Stimulated activated CD8-positive, alpha-beta memory T cell treated with anti-CD3 and anti-CD28 coated beads, Interleukin-7, amount 100 ng/mL, for 4 hours (primary cell): ENCODE data around the gene B4GALT4.
"Not testable (repeated sequence)": the region's sequence is repeated elsewhere in the genome, so short reads cannot be mapped to it uniquely, and the experiment has no call there.

Experiments used
- DNase-seq, 2 donors: peaks; one replicate each; pipeline ENCODE4 v3.0.0-alpha.2; 2020; ENCODE audit warnings: low read depth in 2 of 2

B4GALT4 gene, protein sequence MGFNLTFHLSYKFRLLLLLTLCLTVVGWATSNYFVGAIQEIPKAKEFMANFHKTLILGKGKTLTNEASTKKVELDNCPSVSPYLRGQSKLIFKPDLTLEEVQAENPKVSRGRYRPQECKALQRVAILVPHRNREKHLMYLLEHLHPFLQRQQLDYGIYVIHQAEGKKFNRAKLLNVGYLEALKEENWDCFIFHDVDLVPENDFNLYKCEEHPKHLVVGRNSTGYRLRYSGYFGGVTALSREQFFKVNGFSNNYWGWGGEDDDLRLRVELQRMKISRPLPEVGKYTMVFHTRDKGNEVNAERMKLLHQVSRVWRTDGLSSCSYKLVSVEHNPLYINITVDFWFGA

DNA sequence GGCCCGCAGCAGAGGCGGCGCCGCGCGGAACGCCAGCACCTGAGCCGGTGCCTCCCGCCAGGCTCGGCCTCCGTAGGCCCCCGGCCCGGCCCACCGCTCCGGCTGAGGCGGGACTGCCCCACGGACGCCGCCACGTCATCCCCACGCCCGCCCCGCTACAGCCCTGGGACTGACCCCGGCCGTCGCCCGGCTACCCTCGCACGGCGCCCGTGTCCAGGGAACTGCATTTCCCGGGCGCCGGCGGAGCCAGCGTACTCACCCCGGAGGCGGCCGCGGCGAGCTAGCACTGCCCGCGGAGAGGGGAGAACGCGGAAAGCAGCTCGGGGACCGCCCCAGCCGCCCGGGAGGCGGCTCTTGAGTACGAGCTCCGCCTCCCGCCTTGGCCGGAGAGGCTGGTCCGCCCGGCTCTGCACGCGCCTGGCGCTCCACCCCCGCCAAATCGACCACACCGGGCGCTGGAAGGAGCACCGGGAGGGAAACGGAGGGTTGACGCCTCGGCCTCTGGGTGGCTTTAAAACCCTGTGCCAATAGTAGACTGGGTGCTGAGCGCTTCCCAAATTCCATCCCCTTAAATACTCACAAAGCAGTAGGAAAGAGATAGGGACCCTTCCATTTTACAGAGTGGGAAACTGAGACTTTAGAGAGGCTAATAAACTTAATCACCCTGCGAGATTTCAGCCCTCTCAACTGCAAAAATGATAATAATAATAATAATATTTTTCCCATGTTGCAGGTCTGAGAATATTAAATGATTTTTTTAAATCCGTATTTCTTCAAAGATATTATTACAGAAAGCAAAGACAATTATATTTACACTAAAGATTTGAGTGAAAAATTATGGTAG lies at the start of gene B4GALT4:
Gene B4GALT4, minus strand, starts transcription at position 288 of the 844 bp plus-strand sequence. CDS start 10,779 bp downstream, outside the sequence.
- DNase-seq, result peak; percentile 27 to 65

DNA sequence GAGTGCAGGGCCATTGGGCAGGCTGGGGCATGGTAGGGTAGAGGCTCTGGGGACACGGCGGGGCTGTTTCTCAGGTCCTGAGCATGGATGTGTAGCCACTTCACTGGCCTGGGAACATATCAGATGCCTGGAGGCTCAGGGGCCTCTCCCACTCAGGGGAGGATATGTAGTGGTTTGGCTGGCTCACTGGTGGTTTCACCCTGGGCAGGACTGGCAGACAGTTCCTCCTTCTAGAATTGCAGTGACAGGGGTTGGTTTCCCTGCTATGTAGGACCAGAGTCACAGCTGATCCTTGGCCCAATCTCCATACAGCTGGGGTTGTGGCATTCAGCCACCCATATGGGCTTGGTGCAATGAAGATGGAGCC lies 48.7 kb upstream of the B4GALT4 start:
- no peak for DNase-seq

DNA sequence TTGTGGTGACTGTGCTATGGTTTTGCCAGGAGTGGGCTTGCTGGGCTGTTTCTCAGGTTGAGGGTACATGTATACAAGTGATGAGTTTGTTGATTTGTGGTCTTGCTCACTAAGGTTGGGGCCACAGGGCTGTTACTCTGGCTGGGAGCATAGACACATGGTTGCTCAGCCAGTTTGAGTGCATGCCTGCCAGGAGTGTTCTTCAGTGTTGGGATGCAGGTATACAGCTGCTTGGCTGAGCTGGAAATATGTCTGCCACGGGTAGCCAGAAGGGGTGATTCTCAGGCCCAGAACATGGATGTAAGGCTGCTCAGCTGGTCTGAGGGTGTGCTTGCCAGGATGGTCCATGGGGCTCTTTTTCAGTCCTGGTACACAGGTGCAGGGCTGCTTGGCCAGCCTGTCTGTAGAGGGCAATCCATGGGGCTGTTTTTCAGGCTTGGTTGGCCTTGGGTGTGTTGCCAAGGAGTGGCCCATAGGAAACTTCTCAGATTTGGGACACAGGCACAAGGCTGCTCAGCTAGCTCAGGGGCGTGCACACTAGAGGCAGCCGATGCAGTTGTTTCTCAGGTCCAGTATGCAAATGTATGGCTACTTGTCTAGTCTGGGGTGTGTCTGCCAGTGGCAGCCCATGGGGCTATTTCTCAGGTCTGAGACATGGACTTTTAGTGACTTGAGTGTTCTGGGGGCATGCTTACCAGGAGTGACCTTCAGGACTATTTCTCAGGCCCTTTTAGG lies 48.2 kb upstream of the B4GALT4 start:
- no peak for DNase-seq

- DNase-seq, result no peak
Observed at GRCh38 chr3:119279584-119280243, 39.0 kb upstream of the B4GALT4 start.

- DNase-seq, result no peak
Observed at GRCh38 chr3:119279101-119279554, 38.5 kb upstream of the B4GALT4 start.

DNA sequence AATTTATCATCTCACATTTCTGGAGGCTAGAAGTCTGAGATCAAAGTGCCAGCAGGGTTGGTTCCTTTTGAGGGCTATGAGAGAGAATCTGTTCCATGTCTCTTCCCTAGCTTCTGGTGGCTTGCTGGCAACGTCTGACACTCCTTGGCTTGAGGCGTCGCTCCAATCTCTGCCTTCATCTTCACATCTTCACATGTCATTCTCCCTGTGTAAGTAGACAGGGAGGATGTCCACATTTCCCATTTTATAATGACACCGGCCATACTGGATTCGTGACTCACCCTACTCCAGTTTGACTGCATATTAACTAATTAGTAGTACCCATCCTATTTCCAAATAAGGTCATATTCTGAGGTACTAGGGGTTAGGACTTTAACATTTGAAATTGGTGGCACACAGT lies 36.0 kb upstream of the B4GALT4 start:
- no peak for DNase-seq

DNA sequence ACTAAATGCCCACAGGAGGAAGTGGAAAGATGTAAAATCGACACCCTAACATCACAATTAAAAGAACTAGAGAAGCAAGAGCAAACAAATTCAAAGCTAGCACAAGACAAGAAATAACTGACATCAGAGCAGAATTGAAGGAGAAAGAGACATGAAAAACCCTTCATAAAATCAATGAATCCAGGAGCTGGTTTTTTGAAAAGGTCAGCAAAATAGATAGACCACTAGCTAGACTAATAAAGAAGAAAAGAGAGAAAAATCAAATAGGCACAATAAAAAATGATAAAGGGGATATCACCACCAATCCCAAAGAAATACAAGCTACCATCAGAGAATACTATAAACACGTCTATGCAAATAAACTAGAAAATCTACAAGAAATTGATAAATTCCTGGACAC lies 29.5 kb upstream of the B4GALT4 start:
- DNase-seq, result not testable (repeated sequence)

- DNase-seq, result no peak
Observed at GRCh38 chr3:119261055-119261454, 20.4 kb upstream of the B4GALT4 start.

GRCh38 chr3:119259821-119260220 lies 19.1 kb upstream of the B4GALT4 start:
- DNase-seq, result no peak

- DNase-seq, result no peak
Observed at GRCh38 chr3:119258915-119259314, 18.2 kb upstream of the B4GALT4 start.

GRCh38 chr3:119257654-119258410 lies 17.2 kb upstream of the B4GALT4 start:
- DNase-seq, result no peak

GRCh38 chr3:119257111-119257510 lies 16.4 kb upstream of the B4GALT4 start:
- no peak for DNase-seq

- DNase-seq, result no peak
Observed at GRCh38 chr3:119255214-119255613, 14.5 kb upstream of the B4GALT4 start.

- no peak for DNase-seq
Observed at GRCh38 chr3:119245778-119246177, 5.1 kb upstream of the B4GALT4 start.

- no peak for DNase-seq
Observed at GRCh38 chr3:119243712-119244111, 3.0 kb upstream of the B4GALT4 start.

- DNase-seq, result not testable (repeated sequence)
Observed at GRCh38 chr3:119243058-119243529, 2.4 kb upstream of the B4GALT4 start.

- not testable (repeated sequence) for DNase-seq
Observed at GRCh38 chr3:119242387-119243057, 1.8 kb upstream of the B4GALT4 start.

DNA sequence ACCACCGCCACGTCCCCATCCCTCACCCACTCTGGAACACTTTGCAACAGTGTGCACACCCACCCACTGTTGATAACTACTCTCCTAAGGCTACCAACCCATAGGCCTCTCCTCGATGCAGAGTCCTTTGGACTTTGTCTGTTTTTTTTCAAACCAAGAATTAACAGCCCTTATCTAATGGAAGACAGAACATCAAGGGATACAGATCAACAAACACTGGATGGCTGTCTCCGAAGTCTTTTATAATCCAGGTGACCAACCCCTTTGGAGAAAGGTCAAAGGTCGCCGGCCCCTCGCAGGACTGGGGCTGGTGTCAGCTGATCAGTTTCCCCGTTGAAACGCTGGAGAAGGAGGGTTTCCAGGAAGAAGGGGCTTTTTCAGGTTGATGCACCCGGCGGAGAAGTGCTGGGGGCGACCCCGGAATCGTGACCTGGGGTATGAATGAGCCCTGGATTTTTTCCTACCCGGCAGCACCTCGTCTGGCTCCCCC lies 532 bp downstream of the B4GALT4 start:
- no peak for DNase-seq

DNA sequence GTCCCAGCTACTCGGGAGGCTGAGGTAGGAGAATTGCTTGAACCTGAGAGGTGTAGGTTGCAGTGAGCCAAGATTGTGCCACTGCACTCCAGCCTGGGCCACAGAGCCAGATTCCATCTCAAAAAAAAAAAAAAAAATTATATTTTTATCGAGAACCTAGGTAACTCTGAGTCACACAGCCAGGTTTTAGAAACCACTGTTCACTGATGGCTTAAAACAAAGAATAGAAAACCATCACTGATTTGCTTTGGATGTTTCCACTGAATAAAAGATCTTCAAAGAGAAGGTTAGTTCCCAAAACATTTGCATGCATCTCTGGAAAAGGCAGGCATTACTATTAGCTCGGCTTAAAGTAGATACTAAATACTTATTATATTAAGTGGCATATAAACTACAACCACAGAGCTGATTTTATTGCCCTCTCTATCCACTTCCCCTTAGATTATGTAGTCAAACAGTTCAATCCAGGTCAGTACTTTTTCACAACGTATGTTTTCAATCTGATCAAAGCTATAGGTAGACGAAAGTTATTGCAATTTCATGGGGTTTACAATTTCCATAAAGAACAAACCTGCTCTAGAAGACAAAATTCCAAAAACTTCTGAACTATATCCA lies 1.4 kb downstream of the B4GALT4 start:
- DNase-seq, result no peak

- DNase-seq, result no peak
Observed at GRCh38 chr3:119238363-119238762, 2.3 kb downstream of the B4GALT4 start.
